ENCODE data around the gene IL12B. TPM values are rescaled to one million over a fixed set of nuclear protein-coding genes. Genes with fewer than 3 reads are reported as not detected.
A peak's percentile ranks its signal among the peaks of the same experiment; 100 is the strongest.

The IL12B gene
- total RNA-seq, 1 donor, result not detected

GRCh38 chr5:159331093-159331973 lies 1.0 kb upstream of the IL12B start:
- TF ChIP-seq CTCF (IDR thresholded peaks at IDR 0.05; ENCODE audit: extremely low read depth, low read depth, low read length), result peak; percentile 55
- peak; percentile 85 for DNase-seq (ENCODE audit: insufficient read length, low spot score, missing footprints)
- H3K4me1 ChIP-seq (ENCODE audit: insufficient read depth, low read length), result peaks cover 7% of the 10 kb centered on the region
- no peaks in the 10 kb centered on the region for H3K36me3 ChIP-seq (ENCODE audit: insufficient read depth, low read length)
- H2AFZ ChIP-seq (ENCODE audit: low read length), result peak overlapping the region; percentile 92
- H3K79me2 ChIP-seq (ENCODE audit: insufficient read depth, low read length), result no peaks in the 10 kb centered on the region
- H3K27me3 ChIP-seq (ENCODE audit: insufficient read depth, low read length), result no peaks in the 10 kb centered on the region
- H3K9me3 ChIP-seq (ENCODE audit: low read depth, low read length), result no peaks in the 10 kb centered on the region
- peak overlapping the region; percentile 74 for H3K4me3 ChIP-seq (ENCODE audit: insufficient read depth, low read length)
- H4K20me1 ChIP-seq (ENCODE audit: insufficient read depth, low read length), result no peaks in the 10 kb centered on the region
- H3K27ac ChIP-seq (ENCODE audit: low read depth, low read length), result no peak overlapping the region
- peak overlapping the region; percentile 88 for H3K4me2 ChIP-seq (ENCODE audit: insufficient read depth, low read length)

GRCh38 chr5:159324986-159325385 lies 5.3 kb downstream of the IL12B start:
- Histone ChIP-seq H3K4me1 (ENCODE audit: insufficient read depth, low read length) (no peaks in the 10 kb centered on the region), H2AFZ (ENCODE audit: low read length) (no peak overlapping the region), H3K9me3 (ENCODE audit: low read depth, low read length) (no peaks in the 10 kb centered on the region), H3K4me2 (ENCODE audit: insufficient read depth, low read length) (no peak overlapping the region), H3K27me3 (ENCODE audit: insufficient read depth, low read length) (no peaks in the 10 kb centered on the region), H3K36me3 (ENCODE audit: insufficient read depth, low read length) (no peaks in the 10 kb centered on the region), H4K20me1 (ENCODE audit: insufficient read depth, low read length) (no peaks in the 10 kb centered on the region), H3K4me3 (ENCODE audit: insufficient read depth, low read length) (no peak overlapping the region), H3K27ac (ENCODE audit: low read depth, low read length) (no peak overlapping the region), H3K79me2 (ENCODE audit: insufficient read depth, low read length) (no peaks in the 10 kb centered on the region)
- no peak for DNase-seq (ENCODE audit: insufficient read length, low spot score, missing footprints)
- no peak for TF ChIP-seq CTCF (IDR thresholded peaks at IDR 0.05; ENCODE audit: extremely low read depth, low read depth, low read length)

- no peaks in the 10 kb centered on the region for H4K20me1 ChIP-seq (ENCODE audit: insufficient read depth, low read length)
- H3K36me3 ChIP-seq (ENCODE audit: insufficient read depth, low read length), result no peaks in the 10 kb centered on the region
- H3K27ac ChIP-seq (ENCODE audit: low read depth, low read length), result no peak overlapping the region
- peaks cover 3% of the 10 kb centered on the region for H3K27me3 ChIP-seq (ENCODE audit: insufficient read depth, low read length)
- H2AFZ ChIP-seq (ENCODE audit: low read length), result no peak overlapping the region
- no peak for TF ChIP-seq CTCF (IDR thresholded peaks at IDR 0.05; ENCODE audit: extremely low read depth, low read depth, low read length)
- no peaks in the 10 kb centered on the region for H3K79me2 ChIP-seq (ENCODE audit: insufficient read depth, low read length)
- peak; percentile 75 for DNase-seq (ENCODE audit: insufficient read length, low spot score, missing footprints)
- H3K4me2 ChIP-seq (ENCODE audit: insufficient read depth, low read length), result no peak overlapping the region
- no peaks in the 10 kb centered on the region for H3K4me1 ChIP-seq (ENCODE audit: insufficient read depth, low read length)
- H3K9me3 ChIP-seq (ENCODE audit: low read depth, low read length), result no peaks in the 10 kb centered on the region
- no peak overlapping the region for H3K4me3 ChIP-seq (ENCODE audit: insufficient read depth, low read length)
Measured at GRCh38 chr5:159324102-159324755, 6.1 kb downstream of the IL12B start.

GRCh38 chr5:159322180-159322579 lies 8.1 kb downstream of the IL12B start:
- Histone ChIP-seq H3K27ac (ENCODE audit: low read depth, low read length) (no peak overlapping the region), H4K20me1 (ENCODE audit: insufficient read depth, low read length) (no peaks in the 10 kb centered on the region), H3K4me2 (ENCODE audit: insufficient read depth, low read length) (no peak overlapping the region), H3K27me3 (ENCODE audit: insufficient read depth, low read length) (peaks cover 6% of the 10 kb centered on the region), H3K9me3 (ENCODE audit: low read depth, low read length) (no peaks in the 10 kb centered on the region), H3K4me1 (ENCODE audit: insufficient read depth, low read length) (no peaks in the 10 kb centered on the region), H2AFZ (ENCODE audit: low read length) (no peak overlapping the region), H3K79me2 (ENCODE audit: insufficient read depth, low read length) (no peaks in the 10 kb centered on the region), H3K36me3 (ENCODE audit: insufficient read depth, low read length) (no peaks in the 10 kb centered on the region), H3K4me3 (ENCODE audit: insufficient read depth, low read length) (no peak overlapping the region)
- no peak for TF ChIP-seq CTCF (IDR thresholded peaks at IDR 0.05; ENCODE audit: extremely low read depth, low read depth, low read length)
- DNase-seq (ENCODE audit: insufficient read length, low spot score, missing footprints), result no peak

Measured in osteoblast (primary cell).